HCT116 (cell line): ENCODE data around the gene TMEM74B. TPM values are rescaled to one million over a fixed set of nuclear protein-coding genes. Genes with fewer than 3 reads are reported as not detected.

Experiments
- total RNA-seq: library from RNA; stranded (reverse); gene quantifications from one replicate; pipeline ENCODE4 v1.2.1, GENCODE V29; 2021; ENCODE audit not compliant: unreplicated experiment

TMEM74B gene
- total RNA-seq, 1 experiment from 2014 or later: 25.7 TPM

Other genes starting within 250 kb of the TMEM74B start
- 0.84 TPM for gene RSPO4, start 182.7 kb downstream of the TMEM74B start, total RNA-seq
- gene PSMF1, start 66.4 kb downstream of the TMEM74B start, total RNA-seq: 153 TPM
- not detected for gene C20orf202, start 18.5 kb upstream of the TMEM74B start, total RNA-seq
- gene RAD21L1, start 41.1 kb upstream of the TMEM74B start, total RNA-seq: 0.17 TPM
- 3.2 TPM for gene SNPH, start 81.3 kb upstream of the TMEM74B start, total RNA-seq
- gene SDCBP2, start 144.2 kb upstream of the TMEM74B start, total RNA-seq: 3.4 TPM
- gene FKBP1A, start 208.1 kb upstream of the TMEM74B start, total RNA-seq: 259 TPM